Left ventricle myocardium inferior (tissue), 1 donor: ENCODE data around the gene C2orf68. TPM values are rescaled to one million over a fixed set of nuclear protein-coding genes. Genes with fewer than 3 reads are reported as not detected.

ENCODE experiments used
- DNase-seq: peaks from one replicate; pipeline ENCODE4 v3.0.0-alpha.2; 2020
- H3K27ac ChIP-seq: fragments of 200-600 bp; replicated peaks from 2 replicates; pipeline ENCODE4 v1.8.0; 2021
- H3K27me3 ChIP-seq: fragments of 200-600 bp; 2 replicates; pipeline ENCODE4 v1.8.0; 2021; ENCODE audit warnings: low read depth
- H3K36me3 ChIP-seq: fragments of 200-600 bp; 2 replicates; pipeline ENCODE4 v1.8.0; 2021
- H3K4me1 ChIP-seq: fragments of 200-600 bp; 2 replicates; pipeline ENCODE4 v1.8.0; 2021
- H3K4me3 ChIP-seq: fragments of 200-600 bp; 2 replicates; pipeline ENCODE4 v1.8.0; 2021; ENCODE audit warnings: mild to moderate bottlenecking, moderate library complexity
- H3K9me3 ChIP-seq: fragments of 200-600 bp; replicated peaks from 2 replicates; pipeline ENCODE4 v1.8.0; 2021
- intact Hi-C: fragments of 100-400 bp; cut with micrococcal nuclease; formaldehyde crosslinking; loops from one replicate; pipeline ENCODE4 v1.11.0; 2022
- total RNA-seq: library from RNA; stranded (reverse); fragmentation: NEBNext Ultra II Directional; extraction: Animal tissue kit (Norgen Biotek cat#: 25700); gene quantifications from one replicate; pipeline ENCODE4 v1.2.1, GENCODE V29; 2021
- TF ChIP-seq, protein P1 (sequence below): fragments of 200-600 bp; IDR thresholded peaks from 2 replicates; pipeline ENCODE4 v1.8.0; 2021; ENCODE audit warnings: antibody characterized with exemption, mild to moderate bottlenecking, borderline replicate concordance
- donor health status: DM: no; HTN: yes; CAD: no; lungs with severe emphysema.

Gene C2orf68
- total RNA-seq, 1 donor from 2014 or later = 25.1 TPM

GRCh38 chr2:85656468-85656867 lies 44.6 kb upstream of the C2orf68 start:
- Histone ChIP-seq H3K36me3 (peaks cover 34% of the 10 kb centered on the region), H3K27me3 (no peaks in the 10 kb centered on the region), H3K27ac (no peak overlapping the region), H3K9me3 (no peaks in the 10 kb centered on the region), H3K4me1 (peaks cover 12% of the 10 kb centered on the region), H3K4me3 (no peak overlapping the region)
- DNase-seq = no peak
- TF ChIP-seq, protein P1, sequence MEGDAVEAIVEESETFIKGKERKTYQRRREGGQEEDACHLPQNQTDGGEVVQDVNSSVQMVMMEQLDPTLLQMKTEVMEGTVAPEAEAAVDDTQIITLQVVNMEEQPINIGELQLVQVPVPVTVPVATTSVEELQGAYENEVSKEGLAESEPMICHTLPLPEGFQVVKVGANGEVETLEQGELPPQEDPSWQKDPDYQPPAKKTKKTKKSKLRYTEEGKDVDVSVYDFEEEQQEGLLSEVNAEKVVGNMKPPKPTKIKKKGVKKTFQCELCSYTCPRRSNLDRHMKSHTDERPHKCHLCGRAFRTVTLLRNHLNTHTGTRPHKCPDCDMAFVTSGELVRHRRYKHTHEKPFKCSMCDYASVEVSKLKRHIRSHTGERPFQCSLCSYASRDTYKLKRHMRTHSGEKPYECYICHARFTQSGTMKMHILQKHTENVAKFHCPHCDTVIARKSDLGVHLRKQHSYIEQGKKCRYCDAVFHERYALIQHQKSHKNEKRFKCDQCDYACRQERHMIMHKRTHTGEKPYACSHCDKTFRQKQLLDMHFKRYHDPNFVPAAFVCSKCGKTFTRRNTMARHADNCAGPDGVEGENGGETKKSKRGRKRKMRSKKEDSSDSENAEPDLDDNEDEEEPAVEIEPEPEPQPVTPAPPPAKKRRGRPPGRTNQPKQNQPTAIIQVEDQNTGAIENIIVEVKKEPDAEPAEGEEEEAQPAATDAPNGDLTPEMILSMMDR = no peak
- intact Hi-C loops = no loop called here

- intact Hi-C loops = no loop called here
- DNase-seq = no peak
These were observed 44.1 kb upstream of the C2orf68 start for GRCh38 chr2:85655961-85656417.

DNA sequence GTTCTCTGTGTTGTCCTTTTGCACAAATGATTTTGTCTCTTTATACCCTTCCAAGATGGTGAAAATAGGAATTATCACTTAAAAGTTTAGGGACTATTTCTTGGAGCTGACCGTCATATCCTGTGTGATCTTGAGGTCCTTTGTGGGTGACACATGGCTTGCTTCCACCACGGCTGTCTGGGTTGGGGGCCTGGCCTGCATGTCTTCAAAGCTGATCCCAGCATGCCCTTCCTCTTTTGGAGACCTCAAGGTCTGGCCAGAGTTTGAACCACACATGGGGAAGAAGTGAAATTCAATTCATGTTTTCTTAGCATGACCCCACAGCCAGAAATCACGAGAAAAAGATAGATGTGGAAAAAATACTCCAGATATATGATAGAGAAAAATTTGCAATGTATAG lies 42.1 kb upstream of the C2orf68 start:
- intact Hi-C loops = no loop called here
- DNase-seq = no peak

More at GRCh38 chr2:85655961-85656417, 44.1 kb upstream of the C2orf68 start:
- no peak overlapping the region for H3K27ac ChIP-seq
- peaks cover 39% of the 10 kb centered on the region for H3K36me3 ChIP-seq
- TF ChIP-seq, protein P1 = no peak
- no peaks in the 10 kb centered on the region for H3K9me3 ChIP-seq
- no peak overlapping the region for H3K4me3 ChIP-seq
- H3K27me3 ChIP-seq = no peaks in the 10 kb centered on the region
- peaks cover 9% of the 10 kb centered on the region for H3K4me1 ChIP-seq

GRCh38 chr2:85652056-85652455 lies 40.2 kb upstream of the C2orf68 start:
- intact Hi-C loops = no loop called here
- no peaks in the 10 kb centered on the region for H3K9me3 ChIP-seq
- TF ChIP-seq, protein P1 = no peak
- peaks cover 77% of the 10 kb centered on the region for H3K36me3 ChIP-seq
- no peak overlapping the region for H3K4me3 ChIP-seq
- H3K27ac ChIP-seq = no peak overlapping the region
- no peaks in the 10 kb centered on the region for H3K27me3 ChIP-seq
- H3K4me1 ChIP-seq = peaks cover 20% of the 10 kb centered on the region
- DNase-seq = no peak

More for the DNA sequence above, 42.1 kb upstream of the C2orf68 start:
- Histone ChIP-seq H3K9me3 (no peaks in the 10 kb centered on the region), H3K27me3 (no peaks in the 10 kb centered on the region), H3K4me3 (no peak overlapping the region), H3K27ac (no peak overlapping the region), H3K36me3 (peaks cover 58% of the 10 kb centered on the region), H3K4me1 (peaks cover 14% of the 10 kb centered on the region)
- TF ChIP-seq, protein P1 = no peak

DNA sequence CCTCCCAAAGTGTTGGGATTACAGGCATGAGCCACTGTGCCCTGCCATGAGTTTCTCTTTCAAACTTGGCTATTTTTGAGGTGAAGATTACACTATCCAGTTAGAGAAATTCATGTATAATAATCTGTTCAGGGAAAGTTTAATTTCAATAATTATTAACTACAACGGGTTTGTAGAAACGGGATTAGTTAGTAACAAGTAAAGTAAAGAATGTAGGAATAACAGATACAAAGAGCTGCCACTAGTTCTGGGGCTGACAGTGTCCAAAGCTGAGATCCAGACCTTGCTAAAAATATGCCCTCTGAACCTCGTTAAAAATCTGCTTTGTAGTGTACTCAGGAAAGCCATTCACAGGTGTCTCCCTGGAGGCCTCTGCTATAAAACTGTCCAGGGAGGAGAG lies 39.2 kb upstream of the C2orf68 start:
- TF ChIP-seq, protein P1 = no peak
- intact Hi-C loops = no loop called here
- no peaks in the 10 kb centered on the region for H3K9me3 ChIP-seq
- no peak for DNase-seq
- no peaks in the 10 kb centered on the region for H3K27me3 ChIP-seq
- peaks cover 18% of the 10 kb centered on the region for H3K4me1 ChIP-seq
- H3K36me3 ChIP-seq = peaks cover 81% of the 10 kb centered on the region
- no peak overlapping the region for H3K27ac ChIP-seq
- no peak overlapping the region for H3K4me3 ChIP-seq

DNA sequence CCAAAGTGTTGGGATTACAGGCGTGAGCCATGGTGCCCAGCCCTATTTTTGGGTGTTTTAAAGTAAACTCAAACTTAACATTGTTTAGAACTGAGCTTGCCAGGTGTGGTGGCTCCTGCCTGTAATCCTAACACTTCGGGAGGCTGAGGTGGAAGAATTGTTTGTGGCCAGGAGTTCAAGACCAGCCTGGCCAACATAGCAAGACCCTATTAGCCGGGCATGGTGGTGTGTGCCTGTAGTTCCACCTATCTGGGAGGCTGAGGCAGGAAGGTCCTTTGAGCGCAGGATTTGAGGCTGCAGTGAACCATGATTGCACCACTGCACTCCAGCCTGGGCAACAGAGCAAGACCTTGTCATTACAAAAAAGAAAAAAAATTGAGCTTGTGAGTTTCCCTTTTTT lies 38.6 kb upstream of the C2orf68 start:
- H3K36me3 ChIP-seq = peaks cover 86% of the 10 kb centered on the region
- H3K4me1 ChIP-seq = peaks cover 16% of the 10 kb centered on the region
- no peak overlapping the region for H3K4me3 ChIP-seq
- intact Hi-C loops = no loop called here
- no peaks in the 10 kb centered on the region for H3K27me3 ChIP-seq
- DNase-seq = no peak
- no peaks in the 10 kb centered on the region for H3K9me3 ChIP-seq
- H3K27ac ChIP-seq = no peak overlapping the region
- TF ChIP-seq, protein P1 = no peak
